ENCODE measurements around the gene ZNF862. TPM values are rescaled to one million over a fixed set of nuclear protein-coding genes. Genes with fewer than 3 reads are reported as not detected.
A peak's percentile ranks its signal among the peaks of the same experiment; 100 is the strongest.

ZNF862 gene
- total RNA-seq, 2 donors from 2014 or later: 8.3 to 15.6 TPM

GRCh38 chr7:149863500-149863899, 25.3 kb downstream of the ZNF862 start:
- Mint-ChIP-seq H3K4me1 (no peaks in the 10 kb centered on the region), H3K27me3 (ENCODE audit: insufficient read depth) (peaks cover 8% of the 10 kb centered on the region), H3K36me3 (ENCODE audit: low read depth) (no peaks in the 10 kb centered on the region), H3K4me3 (no peak overlapping the region), H3K27ac (no peak overlapping the region), H3K9me3 (no peaks in the 10 kb centered on the region)
- DNase-seq: no peak
- no peaks in the 10 kb centered on the region for H3K27me3 ChIP-seq (ENCODE audit: control insufficient read depth, insufficient read depth, low read length, poor library complexity, severe bottlenecking)
- H3K4me1 ChIP-seq (ENCODE audit: control insufficient read depth, insufficient read depth, low read length): no peaks in the 10 kb centered on the region
- no peaks in the 10 kb centered on the region for H3K36me3 ChIP-seq (ENCODE audit: control insufficient read depth, insufficient read depth, low read length)
- 94 to 100% methylated on average over 1 to 4 of the region's 4 CpGs for WGBS, 2 experiments (ENCODE audit: insufficient coverage in 1 of 2, insufficient read length in 1 of 2)
- no peaks in the 10 kb centered on the region for H3K9me3 ChIP-seq (ENCODE audit: control insufficient read depth, low read length)
- no peak overlapping the region for H3K4me3 ChIP-seq (ENCODE audit: low read length)
- no peak overlapping the region for H3K9ac ChIP-seq (ENCODE audit: extremely low read depth, low read length, poor library complexity, severe bottlenecking)
- TF ChIP-seq CTCF (conservative IDR thresholded peaks at IDR 0.05): no peak
- no peak overlapping the region for H3K27ac ChIP-seq (ENCODE audit: low read depth, low read length)

DNA sequence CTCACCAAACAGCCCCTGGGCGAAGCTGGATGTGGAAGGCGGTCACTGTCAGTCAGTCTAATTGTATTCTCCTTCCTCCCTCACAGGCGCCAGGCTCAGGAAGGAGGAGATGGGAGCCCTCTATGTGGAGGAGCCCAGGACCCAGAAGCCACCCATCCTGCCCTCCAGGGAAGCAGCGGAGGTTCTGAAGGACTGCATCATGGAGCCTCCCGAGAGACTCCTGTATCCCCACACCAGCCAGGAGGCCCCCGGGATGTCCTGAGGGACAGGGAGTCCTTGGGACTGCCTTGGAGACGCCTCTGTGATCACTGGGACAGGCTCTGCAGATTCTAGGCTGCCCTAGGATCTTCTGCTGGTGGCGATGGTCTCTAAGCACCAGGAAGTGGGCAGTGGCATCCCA, 25.8 kb downstream of the ZNF862 start:
- H3K27me3 Mint-ChIP-seq (ENCODE audit: insufficient read depth): peaks cover 8% of the 10 kb centered on the region
- no peak for TF ChIP-seq CTCF (conservative IDR thresholded peaks at IDR 0.05)
- H3K4me1 ChIP-seq (ENCODE audit: control insufficient read depth, insufficient read depth, low read length): no peaks in the 10 kb centered on the region
- no peak overlapping the region for H3K9ac ChIP-seq (ENCODE audit: extremely low read depth, low read length, poor library complexity, severe bottlenecking)
- no peak overlapping the region for H3K4me3 Mint-ChIP-seq
- H3K36me3 Mint-ChIP-seq (ENCODE audit: low read depth): no peaks in the 10 kb centered on the region
- no peaks in the 10 kb centered on the region for H3K36me3 ChIP-seq (ENCODE audit: control insufficient read depth, insufficient read depth, low read length)
- no peak overlapping the region for H3K4me3 ChIP-seq (ENCODE audit: low read length)
- H3K9me3 Mint-ChIP-seq: no peaks in the 10 kb centered on the region
- H3K4me1 Mint-ChIP-seq: no peaks in the 10 kb centered on the region
- no peak overlapping the region for H3K27ac ChIP-seq (ENCODE audit: low read depth, low read length)
- no peak overlapping the region for H3K27ac Mint-ChIP-seq
- no peaks in the 10 kb centered on the region for H3K27me3 ChIP-seq (ENCODE audit: control insufficient read depth, insufficient read depth, low read length, poor library complexity, severe bottlenecking)
- no peaks in the 10 kb centered on the region for H3K9me3 ChIP-seq (ENCODE audit: control insufficient read depth, low read length)
- DNase-seq: peak; percentile 33
- 88 to 93% methylated on average over 6 to 8 of the region's 8 CpGs for WGBS, 2 experiments (ENCODE audit: insufficient coverage in 1 of 2, insufficient read length in 1 of 2)

DNA sequence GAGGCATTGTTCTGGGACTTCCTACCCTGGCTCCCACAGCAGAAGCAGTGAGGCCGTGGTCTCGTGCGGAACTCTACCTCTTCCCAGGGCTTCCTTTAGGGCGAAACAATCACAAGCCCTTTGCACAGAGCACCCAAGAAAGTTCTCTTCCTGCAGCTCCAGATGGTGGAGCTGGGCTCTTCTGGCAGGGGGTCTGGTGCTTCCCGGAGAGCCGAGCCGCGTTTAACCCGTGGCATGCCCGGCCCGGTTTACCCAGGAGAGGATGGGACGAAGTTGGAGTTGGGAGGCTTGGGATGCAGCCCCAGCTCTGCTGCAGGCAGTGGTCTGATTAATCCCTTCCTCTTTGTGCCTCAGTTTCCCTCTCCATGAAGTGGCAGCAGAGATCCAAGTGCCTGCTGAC, 26.6 kb downstream of the ZNF862 start:
- Mint-ChIP-seq H3K4me3 (no peak overlapping the region), H3K27me3 (ENCODE audit: insufficient read depth) (peaks cover 9% of the 10 kb centered on the region), H3K36me3 (ENCODE audit: low read depth) (no peaks in the 10 kb centered on the region), H3K9me3 (no peaks in the 10 kb centered on the region), H3K4me1 (no peaks in the 10 kb centered on the region), H3K27ac (no peak overlapping the region)
- Histone ChIP-seq H3K27ac (ENCODE audit: low read depth, low read length) (no peak overlapping the region), H3K4me3 (ENCODE audit: low read length) (no peak overlapping the region), H3K36me3 (ENCODE audit: control insufficient read depth, insufficient read depth, low read length) (no peaks in the 10 kb centered on the region), H3K9me3 (ENCODE audit: control insufficient read depth, low read length) (no peaks in the 10 kb centered on the region), H3K9ac (ENCODE audit: extremely low read depth, low read length, poor library complexity, severe bottlenecking) (no peak overlapping the region), H3K4me1 (ENCODE audit: control insufficient read depth, insufficient read depth, low read length) (no peaks in the 10 kb centered on the region), H3K27me3 (ENCODE audit: control insufficient read depth, insufficient read depth, low read length, poor library complexity, severe bottlenecking) (no peaks in the 10 kb centered on the region)
- 95% methylated on average over 4 to 12 of the region's 12 CpGs for WGBS, 2 experiments (ENCODE audit: insufficient coverage in 1 of 2, insufficient read length in 1 of 2)
- TF ChIP-seq CTCF (conservative IDR thresholded peaks at IDR 0.05): no peak
- DNase-seq: peak; percentile 22

All from endodermal cell (in vitro differentiated cells).